Lower leg skin (tissue), 3 donors: ENCODE measurements around the gene KRT2.

Experiments used
- CTCF ChIP-seq, 3 donors: fragments of 450-650 bp; IDR thresholded peaks; one replicate each; pipeline ENCODE4 v1.5.1; 2016; ENCODE audit warnings: antibody characterized with exemption in 3 of 3, mild to moderate bottlenecking in 3 of 3, moderate library complexity in 2 of 3
- POLR2A ChIP-seq, 2 donors: fragments of 450-650 bp; IDR thresholded peaks; one replicate each; pipeline ENCODE4 v1.6.1; 2016 to 2017; ENCODE audit warnings: antibody characterized with exemption in 2 of 2, mild to moderate bottlenecking in 1 of 2, moderate library complexity in 1 of 2

- TF ChIP-seq CTCF (IDR thresholded peaks at IDR 0.05) (no peak), POLR2A (IDR thresholded peaks at IDR 0.05) (no peak)
Measured at GRCh38 chr12:52655251-52655650, 3.2 kb upstream of the KRT2 start.
